ENCODE results near the gene IP6K2. TPM values are rescaled to one million over a fixed set of nuclear protein-coding genes. Genes with fewer than 3 reads are reported as not detected.

The IP6K2 gene
- total and polyA plus RNA-seq, 2 experiments from 2014 or later, result 97.0 to 97.4 TPM

DNA sequence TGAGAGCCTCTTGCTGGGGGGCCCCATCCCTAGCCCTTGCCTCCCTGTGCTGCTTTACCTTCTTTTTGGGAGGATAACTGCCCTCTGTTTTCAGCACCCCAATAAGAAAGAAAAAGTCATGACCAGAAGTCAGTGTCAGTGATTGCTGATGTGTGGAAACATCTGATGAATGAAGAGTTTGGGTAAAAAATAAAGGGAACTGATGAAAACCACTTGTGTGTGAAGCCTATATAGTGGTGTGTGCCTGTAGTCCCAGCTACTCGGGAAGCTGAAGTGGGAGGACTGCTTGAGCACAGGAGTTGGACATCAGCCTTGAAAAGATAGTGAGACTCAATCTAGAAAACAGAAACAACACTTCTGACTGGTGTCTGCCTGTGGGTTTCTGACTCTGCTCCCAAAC lies 44.5 kb downstream of the IP6K2 start:
- H3K4me1 ChIP-seq (ENCODE audit: insufficient read depth), result no peaks in the 10 kb centered on the region
- H3K9me2 ChIP-seq (ENCODE audit: insufficient read depth), result no peaks in the 10 kb centered on the region
- Mint-ChIP-seq H3K27me3 (ENCODE audit: insufficient read depth, low read depth, poor library complexity) (peaks cover 8% of the 10 kb centered on the region), H3K36me3 (ENCODE audit: low read depth) (peaks cover 50% of the 10 kb centered on the region), H3K9me3 (no peaks in the 10 kb centered on the region; the same call in 2 of the 3 replicates), H3K4me1 (no peaks in the 10 kb centered on the region), H3K27ac (no peak overlapping the region), H3K4me3 (no peak overlapping the region)
- no peak overlapping the region for H3K4me3 ChIP-seq
- no peaks in the 10 kb centered on the region; the same call in 1 of the 2 replicates for H4K20me1 ChIP-seq (replicated peaks; ENCODE audit: insufficient read depth)
- H3K27me3 ChIP-seq (ENCODE audit: insufficient read depth), result no peaks in the 10 kb centered on the region
- TF ChIP-seq EZH2phosphoT487 (IDR thresholded peaks at IDR 0.05; ENCODE audit: unreplicated experiment) (no peak), JUNB (IDR thresholded peaks at IDR 0.05; ENCODE audit: unreplicated experiment) (no peak), ZNF114 (CRISPR knock-in tag; IDR thresholded peaks at IDR 0.05) (no peak)
- H2AFZ ChIP-seq, result no peak overlapping the region
- no peaks in the 10 kb centered on the region for H3K36me3 ChIP-seq (ENCODE audit: insufficient read depth)
- H3K79me2 ChIP-seq (replicated peaks; ENCODE audit: insufficient read depth), result no peaks in the 10 kb centered on the region
- H3K27ac ChIP-seq (ENCODE audit: low read depth), result no peak overlapping the region
- H3F3A ChIP-seq (replicated peaks; ENCODE audit: low read depth), result 0 out of 2 replicates have a peak, but pooled peaks cover 3% of the 10 kb centered on the region
- ATAC-seq (no peak), DNase-seq (ENCODE audit: low spot score) (no peak)
- H3K4me2 ChIP-seq, result no peak overlapping the region

DNA sequence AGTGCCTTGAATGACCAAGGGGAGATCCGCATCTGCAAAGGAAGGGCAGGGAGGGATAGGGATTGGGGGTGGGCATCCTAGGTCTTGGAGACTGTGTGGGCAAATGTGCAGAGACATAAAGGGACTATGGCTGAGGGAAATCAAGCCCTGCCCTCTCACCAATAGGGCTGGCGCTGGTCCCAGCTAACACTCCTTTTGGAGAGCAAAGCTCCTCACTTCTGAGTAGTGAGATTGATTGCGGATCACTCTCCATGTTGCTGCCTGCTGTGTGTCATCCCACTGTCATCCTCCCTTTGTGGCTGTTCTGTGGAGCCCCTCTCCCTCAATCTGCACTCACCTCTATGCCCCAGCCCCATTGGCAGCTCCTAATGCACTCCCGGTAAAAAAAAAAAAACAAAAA lies 52.1 kb downstream of the IP6K2 start:
- peaks cover 4% of the 10 kb centered on the region; the same call in 2 of the 3 replicates for H3K9me3 Mint-ChIP-seq
- peak overlapping the region; percentile 61; the same call in 1 of the 2 replicates for H3K4me2 ChIP-seq
- H3K27ac Mint-ChIP-seq, result peak overlapping the region; percentile 93
- TF ChIP-seq, protein P1, sequence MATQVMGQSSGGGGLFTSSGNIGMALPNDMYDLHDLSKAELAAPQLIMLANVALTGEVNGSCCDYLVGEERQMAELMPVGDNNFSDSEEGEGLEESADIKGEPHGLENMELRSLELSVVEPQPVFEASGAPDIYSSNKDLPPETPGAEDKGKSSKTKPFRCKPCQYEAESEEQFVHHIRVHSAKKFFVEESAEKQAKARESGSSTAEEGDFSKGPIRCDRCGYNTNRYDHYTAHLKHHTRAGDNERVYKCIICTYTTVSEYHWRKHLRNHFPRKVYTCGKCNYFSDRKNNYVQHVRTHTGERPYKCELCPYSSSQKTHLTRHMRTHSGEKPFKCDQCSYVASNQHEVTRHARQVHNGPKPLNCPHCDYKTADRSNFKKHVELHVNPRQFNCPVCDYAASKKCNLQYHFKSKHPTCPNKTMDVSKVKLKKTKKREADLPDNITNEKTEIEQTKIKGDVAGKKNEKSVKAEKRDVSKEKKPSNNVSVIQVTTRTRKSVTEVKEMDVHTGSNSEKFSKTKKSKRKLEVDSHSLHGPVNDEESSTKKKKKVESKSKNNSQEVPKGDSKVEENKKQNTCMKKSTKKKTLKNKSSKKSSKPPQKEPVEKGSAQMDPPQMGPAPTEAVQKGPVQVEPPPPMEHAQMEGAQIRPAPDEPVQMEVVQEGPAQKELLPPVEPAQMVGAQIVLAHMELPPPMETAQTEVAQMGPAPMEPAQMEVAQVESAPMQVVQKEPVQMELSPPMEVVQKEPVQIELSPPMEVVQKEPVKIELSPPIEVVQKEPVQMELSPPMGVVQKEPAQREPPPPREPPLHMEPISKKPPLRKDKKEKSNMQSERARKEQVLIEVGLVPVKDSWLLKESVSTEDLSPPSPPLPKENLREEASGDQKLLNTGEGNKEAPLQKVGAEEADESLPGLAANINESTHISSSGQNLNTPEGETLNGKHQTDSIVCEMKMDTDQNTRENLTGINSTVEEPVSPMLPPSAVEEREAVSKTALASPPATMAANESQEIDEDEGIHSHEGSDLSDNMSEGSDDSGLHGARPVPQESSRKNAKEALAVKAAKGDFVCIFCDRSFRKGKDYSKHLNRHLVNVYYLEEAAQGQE (IDR thresholded peaks at IDR 0.05; ENCODE audit: unreplicated experiment), result no peak
- TF ChIP-seq POLR2AphosphoS5 (IDR thresholded peaks at IDR 0.05; ENCODE audit: low read depth) (no peak), ZNF114 (CRISPR knock-in tag; IDR thresholded peaks at IDR 0.05) (no peak), CREB1 (CRISPR knock-in tag; IDR thresholded peaks at IDR 0.05; ENCODE audit: low read depth) (no peak), STAT1 (IDR thresholded peaks at IDR 0.05; ENCODE audit: unreplicated experiment) (no peak), EZH2phosphoT487 (IDR thresholded peaks at IDR 0.05; ENCODE audit: unreplicated experiment) (no peak), EZH2 (IDR thresholded peaks at IDR 0.05; ENCODE audit: low read depth, unreplicated experiment) (no peak), JUNB (IDR thresholded peaks at IDR 0.05; ENCODE audit: unreplicated experiment) (no peak)
- TF ChIP-seq, protein P2, sequence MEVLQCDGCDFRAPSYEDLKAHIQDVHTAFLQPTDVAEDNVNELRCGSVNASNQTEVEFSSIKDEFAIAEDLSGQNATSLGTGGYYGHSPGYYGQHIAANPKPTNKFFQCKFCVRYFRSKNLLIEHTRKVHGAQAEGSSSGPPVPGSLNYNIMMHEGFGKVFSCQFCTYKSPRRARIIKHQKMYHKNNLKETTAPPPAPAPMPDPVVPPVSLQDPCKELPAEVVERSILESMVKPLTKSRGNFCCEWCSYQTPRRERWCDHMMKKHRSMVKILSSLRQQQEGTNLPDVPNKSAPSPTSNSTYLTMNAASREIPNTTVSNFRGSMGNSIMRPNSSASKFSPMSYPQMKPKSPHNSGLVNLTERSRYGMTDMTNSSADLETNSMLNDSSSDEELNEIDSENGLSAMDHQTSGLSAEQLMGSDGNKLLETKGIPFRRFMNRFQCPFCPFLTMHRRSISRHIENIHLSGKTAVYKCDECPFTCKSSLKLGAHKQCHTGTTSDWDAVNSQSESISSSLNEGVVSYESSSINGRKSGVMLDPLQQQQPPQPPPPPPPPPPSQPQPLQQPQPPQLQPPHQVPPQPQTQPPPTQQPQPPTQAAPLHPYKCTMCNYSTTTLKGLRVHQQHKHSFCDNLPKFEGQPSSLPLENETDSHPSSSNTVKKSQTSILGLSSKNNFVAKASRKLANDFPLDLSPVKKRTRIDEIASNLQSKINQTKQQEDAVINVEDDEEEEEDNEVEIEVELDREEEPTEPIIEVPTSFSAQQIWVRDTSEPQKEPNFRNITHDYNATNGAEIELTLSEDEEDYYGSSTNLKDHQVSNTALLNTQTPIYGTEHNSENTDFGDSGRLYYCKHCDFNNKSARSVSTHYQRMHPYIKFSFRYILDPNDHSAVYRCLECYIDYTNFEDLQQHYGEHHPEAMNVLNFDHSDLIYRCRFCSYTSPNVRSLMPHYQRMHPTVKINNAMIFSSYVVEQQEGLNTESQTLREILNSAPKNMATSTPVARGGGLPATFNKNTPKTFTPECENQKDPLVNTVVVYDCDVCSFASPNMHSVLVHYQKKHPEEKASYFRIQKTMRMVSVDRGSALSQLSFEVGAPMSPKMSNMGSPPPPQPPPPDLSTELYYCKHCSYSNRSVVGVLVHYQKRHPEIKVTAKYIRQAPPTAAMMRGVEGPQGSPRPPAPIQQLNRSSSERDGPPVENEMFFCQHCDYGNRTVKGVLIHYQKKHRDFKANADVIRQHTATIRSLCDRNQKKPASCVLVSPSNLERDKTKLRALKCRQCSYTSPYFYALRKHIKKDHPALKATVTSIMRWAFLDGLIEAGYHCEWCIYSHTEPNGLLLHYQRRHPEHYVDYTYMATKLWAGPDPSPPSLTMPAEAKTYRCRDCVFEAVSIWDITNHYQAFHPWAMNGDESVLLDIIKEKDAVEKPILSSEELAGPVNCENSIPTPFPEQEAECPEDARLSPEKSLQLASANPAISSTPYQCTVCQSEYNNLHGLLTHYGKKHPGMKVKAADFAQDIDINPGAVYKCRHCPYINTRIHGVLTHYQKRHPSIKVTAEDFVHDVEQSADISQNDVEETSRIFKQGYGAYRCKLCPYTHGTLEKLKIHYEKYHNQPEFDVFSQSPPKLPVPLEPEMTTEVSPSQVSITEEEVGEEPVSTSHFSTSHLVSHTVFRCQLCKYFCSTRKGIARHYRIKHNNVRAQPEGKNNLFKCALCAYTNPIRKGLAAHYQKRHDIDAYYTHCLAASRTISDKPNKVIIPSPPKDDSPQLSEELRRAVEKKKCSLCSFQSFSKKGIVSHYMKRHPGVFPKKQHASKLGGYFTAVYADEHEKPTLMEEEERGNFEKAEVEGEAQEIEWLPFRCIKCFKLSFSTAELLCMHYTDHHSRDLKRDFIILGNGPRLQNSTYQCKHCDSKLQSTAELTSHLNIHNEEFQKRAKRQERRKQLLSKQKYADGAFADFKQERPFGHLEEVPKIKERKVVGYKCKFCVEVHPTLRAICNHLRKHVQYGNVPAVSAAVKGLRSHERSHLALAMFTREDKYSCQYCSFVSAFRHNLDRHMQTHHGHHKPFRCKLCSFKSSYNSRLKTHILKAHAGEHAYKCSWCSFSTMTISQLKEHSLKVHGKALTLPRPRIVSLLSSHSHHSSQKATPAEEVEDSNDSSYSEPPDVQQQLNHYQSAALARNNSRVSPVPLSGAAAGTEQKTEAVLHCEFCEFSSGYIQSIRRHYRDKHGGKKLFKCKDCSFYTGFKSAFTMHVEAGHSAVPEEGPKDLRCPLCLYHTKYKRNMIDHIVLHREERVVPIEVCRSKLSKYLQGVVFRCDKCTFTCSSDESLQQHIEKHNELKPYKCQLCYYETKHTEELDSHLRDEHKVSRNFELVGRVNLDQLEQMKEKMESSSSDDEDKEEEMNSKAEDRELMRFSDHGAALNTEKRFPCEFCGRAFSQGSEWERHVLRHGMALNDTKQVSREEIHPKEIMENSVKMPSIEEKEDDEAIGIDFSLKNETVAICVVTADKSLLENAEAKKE (CRISPR knock-in tag; IDR thresholded peaks at IDR 0.05), result no peak
- TF ChIP-seq, protein P3, sequence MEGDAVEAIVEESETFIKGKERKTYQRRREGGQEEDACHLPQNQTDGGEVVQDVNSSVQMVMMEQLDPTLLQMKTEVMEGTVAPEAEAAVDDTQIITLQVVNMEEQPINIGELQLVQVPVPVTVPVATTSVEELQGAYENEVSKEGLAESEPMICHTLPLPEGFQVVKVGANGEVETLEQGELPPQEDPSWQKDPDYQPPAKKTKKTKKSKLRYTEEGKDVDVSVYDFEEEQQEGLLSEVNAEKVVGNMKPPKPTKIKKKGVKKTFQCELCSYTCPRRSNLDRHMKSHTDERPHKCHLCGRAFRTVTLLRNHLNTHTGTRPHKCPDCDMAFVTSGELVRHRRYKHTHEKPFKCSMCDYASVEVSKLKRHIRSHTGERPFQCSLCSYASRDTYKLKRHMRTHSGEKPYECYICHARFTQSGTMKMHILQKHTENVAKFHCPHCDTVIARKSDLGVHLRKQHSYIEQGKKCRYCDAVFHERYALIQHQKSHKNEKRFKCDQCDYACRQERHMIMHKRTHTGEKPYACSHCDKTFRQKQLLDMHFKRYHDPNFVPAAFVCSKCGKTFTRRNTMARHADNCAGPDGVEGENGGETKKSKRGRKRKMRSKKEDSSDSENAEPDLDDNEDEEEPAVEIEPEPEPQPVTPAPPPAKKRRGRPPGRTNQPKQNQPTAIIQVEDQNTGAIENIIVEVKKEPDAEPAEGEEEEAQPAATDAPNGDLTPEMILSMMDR (conservative IDR thresholded peaks at IDR 0.05; ENCODE audit: low read depth in 2 of 2), result no peak

More for the DNA sequence above, 52.1 kb downstream of the IP6K2 start:
- peaks cover 9% of the 10 kb centered on the region for H4K20me1 ChIP-seq (replicated peaks; ENCODE audit: insufficient read depth)
- peaks cover 24% of the 10 kb centered on the region for H3K27me3 Mint-ChIP-seq (ENCODE audit: insufficient read depth, low read depth, poor library complexity)
- H3K79me2 ChIP-seq (replicated peaks; ENCODE audit: insufficient read depth), result no peaks in the 10 kb centered on the region
- no peaks in the 10 kb centered on the region for H3K9me2 ChIP-seq (ENCODE audit: insufficient read depth)
- DNase-seq (ENCODE audit: low spot score) (peak; percentile 37), ATAC-seq (no peak)
- peaks cover 38% of the 10 kb centered on the region for H3K36me3 Mint-ChIP-seq (ENCODE audit: low read depth)
- peaks cover 15% of the 10 kb centered on the region for H3K4me1 Mint-ChIP-seq
- H3K27me3 ChIP-seq (ENCODE audit: insufficient read depth), result no peaks in the 10 kb centered on the region
- peak overlapping the region; percentile 92; the same call in 2 of the 3 replicates for H3K4me3 Mint-ChIP-seq
- no peak overlapping the region for H3K4me3 ChIP-seq
- H3K27ac ChIP-seq (ENCODE audit: low read depth), result no peak overlapping the region
- no peaks in the 10 kb centered on the region; the same call in 1 of the 2 replicates for H3K4me1 ChIP-seq (ENCODE audit: insufficient read depth)
- no peaks in the 10 kb centered on the region for H3K36me3 ChIP-seq (ENCODE audit: insufficient read depth)
- H2AFZ ChIP-seq, result no peak overlapping the region
- H3F3A ChIP-seq (replicated peaks; ENCODE audit: low read depth), result peaks cover 30% of the 10 kb centered on the region

All from GM23338 (cell line).